Activated T-cell treated with anti-CD3 and anti-CD28 coated beads, Interleukin-2, amount 50 U/mL, for 4 hours (primary cell): ENCODE measurements around the gene SLC12A8. TPM values are rescaled to one million over a fixed set of nuclear protein-coding genes. Genes with fewer than 3 reads are reported as not detected.

Source experiments
- ATAC-seq, 2 donors: fragments of 200-7000 bp; cut with Tn5 transposase; one replicate each; pipeline ENCODE4 v1.10.0; 2021
- DNase-seq: peaks from one replicate; pipeline ENCODE4 v3.0.0-alpha.2; 2020
- H3K27me3 Mint-ChIP-seq: one replicate; pipeline ENCODE4 v1.8.0; 2021; ENCODE audit warnings: low read depth, mixed read lengths
- H3K36me3 Mint-ChIP-seq: one replicate; pipeline ENCODE4 v1.8.0; 2022; ENCODE audit warnings: mixed read lengths; ENCODE audit not compliant: insufficient read depth
- H3K4me1 Mint-ChIP-seq: one replicate; pipeline ENCODE4 v1.8.0; 2021; ENCODE audit warnings: low read depth, mixed read lengths
- H3K4me3 Mint-ChIP-seq: one replicate; pipeline ENCODE4 v1.8.0; 2021; ENCODE audit warnings: mild to moderate bottlenecking, moderate library complexity, mixed read lengths
- H3K9me3 Mint-ChIP-seq: one replicate; pipeline ENCODE4 v1.8.0; 2021; ENCODE audit warnings: mixed read lengths
- total RNA-seq, 3 donors: library from RNA; stranded (reverse); gene quantifications; one replicate each; pipeline ENCODE4 v1.2.1, GENCODE V29; 2021

Gene SLC12A8
- total RNA-seq, 3 donors from 2014 or later: 0.35 to 1.7 (median 0.63) TPM

GRCh38 chr3:125043599-125044151 lies 168.9 kb downstream of the SLC12A8 start:
- Mint-ChIP-seq H3K27me3 (no peaks in the 10 kb centered on the region), H3K36me3 (peaks cover 5% of the 10 kb centered on the region), H3K4me1 (peaks cover 30% of the 10 kb centered on the region), H3K9me3 (no peaks in the 10 kb centered on the region), H3K4me3 (no peak overlapping the region)
- DNase-seq: no peak
- no peak for ATAC-seq

GRCh38 chr3:125042725-125043406 lies 169.7 kb downstream of the SLC12A8 start:
- DNase-seq: no peak
- Mint-ChIP-seq H3K9me3 (no peaks in the 10 kb centered on the region), H3K4me3 (no peak overlapping the region), H3K27me3 (no peaks in the 10 kb centered on the region), H3K36me3 (peaks cover 5% of the 10 kb centered on the region), H3K4me1 (peaks cover 28% of the 10 kb centered on the region)
- ATAC-seq: no peak

GRCh38 chr3:125039131-125040100 lies 173.1 kb downstream of the SLC12A8 start:
- ATAC-seq: no peak
- Mint-ChIP-seq H3K27me3 (no peaks in the 10 kb centered on the region), H3K9me3 (peaks cover 5% of the 10 kb centered on the region), H3K36me3 (peaks cover 13% of the 10 kb centered on the region), H3K4me3 (no peak overlapping the region), H3K4me1 (peaks cover 35% of the 10 kb centered on the region)
- no peak for DNase-seq

- no peak overlapping the region for H3K4me3 Mint-ChIP-seq
- peaks cover 44% of the 10 kb centered on the region for H3K4me1 Mint-ChIP-seq
- no peak for ATAC-seq
- DNase-seq: no peak
- peaks cover 13% of the 10 kb centered on the region for H3K36me3 Mint-ChIP-seq
- peaks cover 5% of the 10 kb centered on the region for H3K9me3 Mint-ChIP-seq
- H3K27me3 Mint-ChIP-seq: no peaks in the 10 kb centered on the region
Observed at GRCh38 chr3:125037498-125038150, 174.9 kb downstream of the SLC12A8 start.

GRCh38 chr3:125035217-125035616 lies 177.3 kb downstream of the SLC12A8 start:
- Mint-ChIP-seq H3K9me3 (peaks cover 5% of the 10 kb centered on the region), H3K4me1 (peaks cover 44% of the 10 kb centered on the region), H3K36me3 (peaks cover 10% of the 10 kb centered on the region), H3K4me3 (no peak overlapping the region), H3K27me3 (no peaks in the 10 kb centered on the region)
- peak; percentile 92 for ATAC-seq
- DNase-seq: no peak

- no peak overlapping the region for H3K4me3 Mint-ChIP-seq
- no peaks in the 10 kb centered on the region for H3K27me3 Mint-ChIP-seq
- peaks cover 5% of the 10 kb centered on the region for H3K9me3 Mint-ChIP-seq
- H3K36me3 Mint-ChIP-seq: peaks cover 14% of the 10 kb centered on the region
- H3K4me1 Mint-ChIP-seq: peaks cover 33% of the 10 kb centered on the region
- ATAC-seq: no peak
- no peak for DNase-seq
Observed at GRCh38 chr3:125033616-125034015, 178.9 kb downstream of the SLC12A8 start.

GRCh38 chr3:125033135-125033534 lies 179.4 kb downstream of the SLC12A8 start:
- Mint-ChIP-seq H3K9me3 (peaks cover 5% of the 10 kb centered on the region), H3K36me3 (peaks cover 17% of the 10 kb centered on the region), H3K4me3 (no peak overlapping the region), H3K4me1 (peaks cover 32% of the 10 kb centered on the region), H3K27me3 (no peaks in the 10 kb centered on the region)
- no peak for ATAC-seq
- no peak for DNase-seq

GRCh38 chr3:125032683-125033082 lies 179.9 kb downstream of the SLC12A8 start:
- peaks cover 31% of the 10 kb centered on the region for H3K4me1 Mint-ChIP-seq
- H3K4me3 Mint-ChIP-seq: no peak overlapping the region
- peaks cover 5% of the 10 kb centered on the region for H3K9me3 Mint-ChIP-seq
- DNase-seq (no peak), ATAC-seq (no peak)
- H3K27me3 Mint-ChIP-seq: no peaks in the 10 kb centered on the region
- H3K36me3 Mint-ChIP-seq: peaks cover 20% of the 10 kb centered on the region

Other genes starting within 250 kb of the SLC12A8 start
- 1 to 10 TPM; 6.4 to 9.0 (median 7.2) TPM for gene HEG1, start 156.8 kb downstream of the SLC12A8 start, total RNA-seq
- 10 to 100 TPM; 28.9 to 31.1 (median 29.6) TPM for gene ZNF148, start 162.6 kb upstream of the SLC12A8 start, total RNA-seq